ENCODE results near the gene TFPI.

TFPI gene

DNA sequence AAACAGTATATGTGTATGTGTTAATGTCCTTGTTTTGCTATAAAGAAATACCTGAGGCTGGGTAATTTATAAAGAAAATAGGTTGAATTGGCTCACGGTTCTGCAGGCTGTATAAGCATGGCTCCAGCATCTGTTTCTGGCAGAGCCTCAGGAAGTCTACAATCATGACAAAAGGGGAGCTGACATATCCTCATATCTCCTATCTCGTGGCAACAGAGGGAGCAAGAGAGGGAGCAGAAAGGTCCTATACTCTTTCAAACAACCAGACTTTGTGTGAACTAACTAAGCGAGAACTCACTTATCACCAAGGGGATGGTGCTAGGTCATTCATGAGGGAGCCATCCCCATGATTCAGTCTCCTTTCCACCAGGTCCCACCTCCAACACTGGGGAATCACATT is 119.2 kb downstream of the TFPI start:
- no peak overlapping the region for H2AFZ ChIP-seq
- no peaks in the 10 kb centered on the region for H3K4me1 ChIP-seq
- H3K4me2 ChIP-seq (ENCODE audit: low read length): no peak overlapping the region
- no peak overlapping the region for H3K27ac ChIP-seq
- no peak for TF ChIP-seq CTCF (IDR thresholded peaks at IDR 0.05)
- H3K4me3 ChIP-seq (ENCODE audit: low read depth, low read length): no peak overlapping the region
- H3K9ac ChIP-seq: no peak overlapping the region
- no peaks in the 10 kb centered on the region for H3K27me3 ChIP-seq (ENCODE audit: control insufficient read depth, insufficient read depth, low read length)
- H3K36me3 ChIP-seq (ENCODE audit: control insufficient read depth, insufficient read depth, low read length): no peaks in the 10 kb centered on the region
- no peaks in the 10 kb centered on the region for H3K79me2 ChIP-seq
- H3K9me3 ChIP-seq (ENCODE audit: control insufficient read depth, low read length): no peaks in the 10 kb centered on the region

DNA sequence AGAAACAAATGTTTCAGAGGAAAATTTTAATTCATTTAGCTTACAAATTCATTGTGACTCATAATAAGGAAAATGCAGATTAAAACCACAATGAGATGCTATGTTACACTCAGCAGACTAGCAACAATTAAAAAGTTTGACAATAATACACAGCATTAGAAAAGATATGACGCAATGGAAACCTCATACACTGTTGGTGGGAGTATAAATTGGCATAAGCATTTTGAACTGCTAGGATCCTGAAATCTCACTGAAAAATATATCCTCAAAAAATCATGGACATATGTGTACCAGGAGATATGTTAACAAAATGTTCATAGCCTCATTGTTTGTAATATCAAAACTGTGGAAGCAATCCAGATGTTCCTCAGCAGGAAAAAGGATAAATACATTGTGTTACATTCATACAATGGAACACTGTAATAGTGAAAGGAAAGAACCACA is 119.9 kb downstream of the TFPI start:
- no peak overlapping the region for H3K9ac ChIP-seq

DNA sequence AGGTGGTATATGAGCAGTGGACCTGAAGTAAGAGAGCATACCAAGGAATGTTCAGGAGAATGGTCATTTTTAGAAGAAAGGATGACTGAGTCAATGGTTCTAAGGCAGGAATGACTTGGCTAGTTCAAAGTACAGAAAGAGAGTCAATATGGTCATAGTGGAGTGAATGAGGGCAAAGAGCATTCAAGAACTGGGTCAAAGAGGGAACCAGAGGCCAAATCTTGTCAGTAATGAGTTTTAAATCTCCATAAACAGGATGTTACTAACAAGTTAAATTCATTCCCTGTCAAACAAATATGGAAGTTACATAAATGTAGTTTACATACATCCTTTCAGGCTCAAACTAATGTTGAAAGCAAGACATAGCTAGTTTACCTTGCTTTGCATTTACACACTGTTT is 122.3 kb downstream of the TFPI start:
- H3K27ac ChIP-seq: no peak overlapping the region
- no peak overlapping the region for H3K9ac ChIP-seq
- H2AFZ ChIP-seq: no peak overlapping the region
- no peaks in the 10 kb centered on the region for H3K4me1 ChIP-seq
- H3K9me3 ChIP-seq (ENCODE audit: control insufficient read depth, low read length): no peaks in the 10 kb centered on the region
- no peaks in the 10 kb centered on the region for H3K27me3 ChIP-seq (ENCODE audit: control insufficient read depth, insufficient read depth, low read length)
- H3K4me3 ChIP-seq (ENCODE audit: low read depth, low read length): no peak overlapping the region
- no peak overlapping the region for H3K4me2 ChIP-seq (ENCODE audit: low read length)
- no peaks in the 10 kb centered on the region for H3K36me3 ChIP-seq (ENCODE audit: control insufficient read depth, insufficient read depth, low read length)
- no peaks in the 10 kb centered on the region for H3K79me2 ChIP-seq
- TF ChIP-seq CTCF (IDR thresholded peaks at IDR 0.05): no peak

More for the DNA sequence above, 119.9 kb downstream of the TFPI start:
- H2AFZ ChIP-seq: no peak overlapping the region
- TF ChIP-seq CTCF (IDR thresholded peaks at IDR 0.05): no peak
- no peaks in the 10 kb centered on the region for H3K36me3 ChIP-seq (ENCODE audit: control insufficient read depth, insufficient read depth, low read length)
- H3K4me2 ChIP-seq (ENCODE audit: low read length): no peak overlapping the region
- H3K4me3 ChIP-seq (ENCODE audit: low read depth, low read length): no peak overlapping the region
- no peaks in the 10 kb centered on the region for H3K9me3 ChIP-seq (ENCODE audit: control insufficient read depth, low read length)
- H3K79me2 ChIP-seq: no peaks in the 10 kb centered on the region
- H3K27me3 ChIP-seq (ENCODE audit: control insufficient read depth, insufficient read depth, low read length): no peaks in the 10 kb centered on the region
- no peaks in the 10 kb centered on the region for H3K4me1 ChIP-seq
- no peak overlapping the region for H3K27ac ChIP-seq

DNA sequence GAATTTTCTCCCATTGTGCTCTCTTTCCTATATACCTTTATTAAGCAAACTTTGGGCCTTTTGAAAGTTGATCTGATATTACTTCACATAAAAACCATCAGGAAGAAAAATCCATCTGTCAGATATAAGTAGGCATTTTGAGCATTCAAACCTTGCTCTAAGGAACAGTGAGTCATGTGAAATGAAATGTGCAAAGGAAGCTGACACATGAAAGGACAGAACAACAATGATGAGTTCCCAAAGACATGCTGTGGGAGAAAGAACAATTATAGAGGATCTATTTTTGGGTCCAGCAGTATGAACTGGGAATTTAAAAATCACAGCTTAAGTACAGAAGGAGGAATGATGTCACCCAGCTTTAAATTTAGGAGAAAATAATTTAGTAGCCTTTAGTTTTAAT is 124.2 kb downstream of the TFPI start:
- Histone ChIP-seq H3K9me3 (ENCODE audit: control insufficient read depth, low read length) (no peaks in the 10 kb centered on the region), H3K36me3 (ENCODE audit: control insufficient read depth, insufficient read depth, low read length) (no peaks in the 10 kb centered on the region), H3K9ac (no peak overlapping the region), H3K79me2 (no peaks in the 10 kb centered on the region), H3K27me3 (ENCODE audit: control insufficient read depth, insufficient read depth, low read length) (no peaks in the 10 kb centered on the region), H2AFZ (no peak overlapping the region), H3K4me3 (ENCODE audit: low read depth, low read length) (no peak overlapping the region), H3K4me1 (no peaks in the 10 kb centered on the region), H3K4me2 (ENCODE audit: low read length) (no peak overlapping the region), H3K27ac (no peak overlapping the region)
- no peak for TF ChIP-seq CTCF (IDR thresholded peaks at IDR 0.05)

DNA sequence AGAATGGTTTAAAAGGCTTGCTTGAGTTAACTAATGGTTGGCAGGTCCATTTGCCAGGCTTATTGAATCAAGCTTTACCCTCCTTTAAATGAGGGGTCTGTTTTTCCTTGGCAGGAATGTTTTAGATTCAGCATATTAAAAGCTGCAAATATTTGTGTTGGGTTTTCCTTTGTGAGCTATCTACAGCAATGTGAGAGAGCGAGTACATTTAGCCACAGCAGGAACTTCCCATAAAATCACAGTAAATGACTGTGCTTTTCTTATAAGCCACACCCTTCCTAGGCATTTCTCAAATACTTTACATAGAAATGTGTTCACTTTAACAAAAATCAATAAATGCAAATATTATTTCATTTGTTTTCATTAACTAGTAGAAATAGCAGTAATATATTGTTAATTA is 130.1 kb downstream of the TFPI start:
- no peaks in the 10 kb centered on the region for H3K36me3 ChIP-seq (ENCODE audit: control insufficient read depth, insufficient read depth, low read length)
- no peak overlapping the region for H3K4me2 ChIP-seq (ENCODE audit: low read length)
- H3K9me3 ChIP-seq (ENCODE audit: control insufficient read depth, low read length): no peaks in the 10 kb centered on the region
- no peak overlapping the region for H3K9ac ChIP-seq
- no peaks in the 10 kb centered on the region for H3K27me3 ChIP-seq (ENCODE audit: control insufficient read depth, insufficient read depth, low read length)
- no peaks in the 10 kb centered on the region for H3K79me2 ChIP-seq
- no peak overlapping the region for H2AFZ ChIP-seq
- no peak overlapping the region for H3K27ac ChIP-seq
- TF ChIP-seq CTCF (IDR thresholded peaks at IDR 0.05): no peak
- H3K4me3 ChIP-seq (ENCODE audit: low read depth, low read length): no peak overlapping the region
- H3K4me1 ChIP-seq: no peaks in the 10 kb centered on the region
